Stimulated activated CD4-positive, alpha-beta T cell treated with anti-CD3 and anti-CD28 coated beads, TNF-alpha, amount 100 ng/mL, for 1 hour (primary cell): ENCODE results near the gene CSGALNACT2.

Source experiments
- DNase-seq, 3 donors: peaks; one replicate each; pipeline ENCODE4 v3.0.0-alpha.2; 2020; ENCODE audit warnings: low read depth in 3 of 3, low spot score in 1 of 3

CSGALNACT2 gene

GRCh38 chr10:43186150-43186549, 47.9 kb downstream of the CSGALNACT2 start:
- DNase-seq: no peak

- no peak for DNase-seq
Measured at GRCh38 chr10:43187213-43187612, 49.0 kb downstream of the CSGALNACT2 start.

GRCh38 chr10:43188702-43189101, 50.5 kb downstream of the CSGALNACT2 start:
- no peak for DNase-seq

- no peak for DNase-seq
Measured at GRCh38 chr10:43190289-43190688, 52.0 kb downstream of the CSGALNACT2 start.

- no peak for DNase-seq
Measured at GRCh38 chr10:43190775-43191174, 52.5 kb downstream of the CSGALNACT2 start.

GRCh38 chr10:43192884-43193283, 54.6 kb downstream of the CSGALNACT2 start:
- DNase-seq: no peak

GRCh38 chr10:43193496-43194080, 55.3 kb downstream of the CSGALNACT2 start:
- no peak for DNase-seq

- DNase-seq: no peak
Measured at GRCh38 chr10:43194266-43194665, 56.0 kb downstream of the CSGALNACT2 start.

- DNase-seq: no peak
Measured at GRCh38 chr10:43194859-43195258, 56.6 kb downstream of the CSGALNACT2 start.

GRCh38 chr10:43195557-43195956, 57.3 kb downstream of the CSGALNACT2 start:
- no peak for DNase-seq

- DNase-seq: no peak
Measured at GRCh38 chr10:43196131-43196980, 58.1 kb downstream of the CSGALNACT2 start.

- no peak for DNase-seq
Measured at GRCh38 chr10:43196981-43197833, 59.0 kb downstream of the CSGALNACT2 start.

- DNase-seq: no peak
Measured at GRCh38 chr10:43197834-43198681, 59.8 kb downstream of the CSGALNACT2 start.

- DNase-seq: no peak
Measured at GRCh38 chr10:43198682-43199005, 60.4 kb downstream of the CSGALNACT2 start.

- no peak for DNase-seq
Measured at GRCh38 chr10:43199088-43199683, 60.9 kb downstream of the CSGALNACT2 start.

GRCh38 chr10:43199684-43200537, 61.7 kb downstream of the CSGALNACT2 start:
- no peak for DNase-seq

- DNase-seq: no peak
Measured at GRCh38 chr10:43200538-43201390, 62.5 kb downstream of the CSGALNACT2 start.

GRCh38 chr10:43201545-43202131, 63.4 kb downstream of the CSGALNACT2 start:
- DNase-seq: no peak
